Measurements from ENCODE around the gene MRPL39.

The MRPL39 gene

DNA sequence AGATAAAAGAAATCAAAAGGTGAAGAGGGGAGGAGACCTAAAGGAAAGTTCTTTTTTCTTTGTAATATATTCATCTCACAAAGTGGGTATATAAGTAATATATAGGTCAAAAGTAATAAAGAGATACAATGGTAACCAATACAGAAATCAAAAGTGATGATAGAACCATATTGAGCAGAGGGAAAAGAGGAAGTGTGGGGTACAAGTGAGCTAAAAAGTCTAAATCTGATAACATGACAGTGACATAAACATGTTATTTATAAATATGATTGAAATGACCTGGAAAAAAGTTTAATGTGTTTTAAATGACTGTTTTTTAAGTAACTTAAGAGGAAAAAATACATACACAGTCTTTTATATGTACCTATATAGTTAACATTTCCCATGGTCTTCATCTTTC lies 70.5 kb downstream of the MRPL39 start:
- no peak for DNase-seq (ENCODE audit: low read depth)

DNA sequence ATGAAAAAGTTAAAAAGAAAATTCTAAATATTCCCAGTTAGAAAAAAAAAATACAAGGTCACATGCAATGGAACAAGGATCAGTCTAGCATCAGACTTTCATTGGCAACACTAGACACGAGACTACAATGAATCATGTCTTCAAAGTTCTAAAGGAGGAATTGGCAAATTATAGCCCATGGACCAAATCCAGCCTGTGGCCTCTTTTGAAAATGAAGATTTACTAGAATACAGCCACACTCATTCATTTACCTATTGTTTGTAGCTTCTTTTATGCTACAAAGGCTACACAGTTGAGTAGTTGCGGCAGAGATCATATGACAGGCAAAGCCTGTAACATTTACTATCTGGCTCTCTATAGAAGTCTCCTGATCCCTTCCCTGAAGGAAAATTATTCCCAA lies 71.4 kb downstream of the MRPL39 start:
- no peak for DNase-seq (ENCODE audit: low read depth)
